ENCODE results near the gene VANGL2. TPM values are rescaled to one million over a fixed set of nuclear protein-coding genes. Genes with fewer than 3 reads are reported as not detected.

The VANGL2 gene
- total RNA-seq, 1 donor from 2014 or later = 7.2 TPM

- H3K4me3 ChIP-seq (ENCODE audit: low read depth, low read length) = no peak overlapping the region
- no peak for DNase-seq (ENCODE audit: low read depth)
- TF ChIP-seq, protein P1, sequence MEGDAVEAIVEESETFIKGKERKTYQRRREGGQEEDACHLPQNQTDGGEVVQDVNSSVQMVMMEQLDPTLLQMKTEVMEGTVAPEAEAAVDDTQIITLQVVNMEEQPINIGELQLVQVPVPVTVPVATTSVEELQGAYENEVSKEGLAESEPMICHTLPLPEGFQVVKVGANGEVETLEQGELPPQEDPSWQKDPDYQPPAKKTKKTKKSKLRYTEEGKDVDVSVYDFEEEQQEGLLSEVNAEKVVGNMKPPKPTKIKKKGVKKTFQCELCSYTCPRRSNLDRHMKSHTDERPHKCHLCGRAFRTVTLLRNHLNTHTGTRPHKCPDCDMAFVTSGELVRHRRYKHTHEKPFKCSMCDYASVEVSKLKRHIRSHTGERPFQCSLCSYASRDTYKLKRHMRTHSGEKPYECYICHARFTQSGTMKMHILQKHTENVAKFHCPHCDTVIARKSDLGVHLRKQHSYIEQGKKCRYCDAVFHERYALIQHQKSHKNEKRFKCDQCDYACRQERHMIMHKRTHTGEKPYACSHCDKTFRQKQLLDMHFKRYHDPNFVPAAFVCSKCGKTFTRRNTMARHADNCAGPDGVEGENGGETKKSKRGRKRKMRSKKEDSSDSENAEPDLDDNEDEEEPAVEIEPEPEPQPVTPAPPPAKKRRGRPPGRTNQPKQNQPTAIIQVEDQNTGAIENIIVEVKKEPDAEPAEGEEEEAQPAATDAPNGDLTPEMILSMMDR (conservative IDR thresholded peaks at IDR 0.05; ENCODE audit: low read depth, low read length) = peak; percentile 16
These were observed 11.1 kb downstream of the VANGL2 start for GRCh38 chr1:160411271-160412027.

GRCh38 chr1:160412028-160412362 lies 11.6 kb downstream of the VANGL2 start:
- TF ChIP-seq, protein P1 (conservative IDR thresholded peaks at IDR 0.05; ENCODE audit: low read depth, low read length) = no peak
- DNase-seq (ENCODE audit: low read depth) = no peak
- no peak overlapping the region for H3K4me3 ChIP-seq (ENCODE audit: low read depth, low read length)

- DNase-seq (ENCODE audit: low read depth) = no peak
- TF ChIP-seq, protein P1 (conservative IDR thresholded peaks at IDR 0.05; ENCODE audit: low read depth, low read length) = no peak
- H3K4me3 ChIP-seq (ENCODE audit: low read depth, low read length) = no peak overlapping the region
These were observed 13.4 kb downstream of the VANGL2 start for GRCh38 chr1:160413716-160414115.

DNA sequence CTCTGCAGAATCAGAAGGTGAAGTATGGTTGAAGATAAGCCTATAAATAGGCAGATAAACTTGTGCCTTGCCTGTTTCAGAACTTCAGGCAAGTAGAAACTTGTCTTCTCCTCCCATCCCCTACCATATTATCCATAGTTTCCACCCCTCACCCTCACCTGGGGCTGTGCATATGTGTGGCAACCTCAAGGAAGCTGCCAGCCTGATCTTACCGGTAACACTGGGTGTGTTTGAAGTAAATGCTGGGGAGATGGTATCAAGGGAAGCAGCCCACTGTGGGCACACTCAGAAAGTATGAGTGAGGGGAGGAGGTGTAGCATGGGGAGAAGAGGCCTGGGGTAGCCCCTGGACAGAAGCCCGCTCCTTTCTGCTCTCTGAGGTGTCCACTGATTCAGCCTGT lies 14.5 kb downstream of the VANGL2 start:
- H3K4me3 ChIP-seq (ENCODE audit: low read depth, low read length) = no peak overlapping the region
- TF ChIP-seq, protein P1 (conservative IDR thresholded peaks at IDR 0.05; ENCODE audit: low read depth, low read length) = no peak
- no peak for DNase-seq (ENCODE audit: low read depth)

GRCh38 chr1:160415696-160416290 lies 15.4 kb downstream of the VANGL2 start:
- TF ChIP-seq, protein P1 (conservative IDR thresholded peaks at IDR 0.05; ENCODE audit: low read depth, low read length) = no peak
- no peak overlapping the region for H3K4me3 ChIP-seq (ENCODE audit: low read depth, low read length)
- DNase-seq (ENCODE audit: low read depth) = no peak

- DNase-seq (ENCODE audit: low read depth) = no peak
- TF ChIP-seq, protein P1 (conservative IDR thresholded peaks at IDR 0.05; ENCODE audit: low read depth, low read length) = peak; percentile 76
- no peak overlapping the region for H3K4me3 ChIP-seq (ENCODE audit: low read depth, low read length)
These were observed 16.0 kb downstream of the VANGL2 start for GRCh38 chr1:160416369-160416768.

DNA sequence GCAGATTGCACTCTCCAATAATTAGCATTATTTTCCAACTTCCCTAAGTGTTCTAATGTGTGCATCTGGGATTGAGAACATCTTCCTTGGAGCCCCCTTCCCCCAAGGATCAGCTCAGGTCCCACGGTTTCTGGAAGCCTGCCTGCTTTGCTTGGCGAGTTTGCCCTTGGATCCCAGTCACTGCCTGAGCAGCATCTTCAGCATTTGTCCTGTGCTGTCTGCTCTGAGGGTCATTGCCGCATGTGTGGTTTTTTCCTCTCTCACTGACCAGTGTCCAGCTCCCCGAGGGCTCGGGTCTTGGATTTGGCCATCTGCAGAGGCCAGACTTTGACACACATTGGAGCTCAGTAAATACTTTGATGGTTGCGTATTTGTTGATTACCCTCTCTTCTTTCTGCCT lies 18.1 kb downstream of the VANGL2 start:
- DNase-seq (ENCODE audit: low read depth) = no peak
- TF ChIP-seq, protein P1 (conservative IDR thresholded peaks at IDR 0.05; ENCODE audit: low read depth, low read length) = no peak
- H3K4me3 ChIP-seq (ENCODE audit: low read depth, low read length) = no peak overlapping the region
